Measurements from ENCODE around the gene NAIF1. TPM values are rescaled to one million over a fixed set of nuclear protein-coding genes. Genes with fewer than 3 reads are reported as not detected.

The NAIF1 gene
- polyA plus RNA-seq, 1 of the 3 experiments (the other 2 are of a cell fraction), result 14.8 TPM

GRCh38 chr9:128102861-128103588 is 35.9 kb upstream of the NAIF1 start:
- no peak overlapping the region for H3K4me3 ChIP-seq (ENCODE audit: low read depth in 2 of 2, low read length in 1 of 2)
- ChIA-PET CTCF (interaction anchor here (0.6 to 18.8 kb wide), 6 partner anchors 9 to 161 kb away, joined by 3 to 246 read pairs (median 4); no protein-coding TSS in a partner anchor), POLR2A (no interaction called here)
- no peaks in the 10 kb centered on the region for H3K27me3 ChIP-seq (ENCODE audit: insufficient read depth)
- 93% methylated on average over 20 of the region's 23 CpGs for WGBS (ENCODE audit: low lambda C conversion rate)
- H3K4me1 ChIP-seq (ENCODE audit: control insufficient read depth in 1 of 2, insufficient read depth in 2 of 2, low read depth in 1 of 2, low read length in 1 of 2), result peaks cover 15 to 25% of the 10 kb centered on the region in 2 experiments; a peak in 3 of 4 replicates
- H3K9ac ChIP-seq, result no peak overlapping the region
- H4K20me1 ChIP-seq (ENCODE audit: insufficient read depth), result 0 out of 2 replicates have a peak, but pooled peaks cover 5% of the 10 kb centered on the region
- H3K36me3 ChIP-seq (replicated peaks in 1 of 2; ENCODE audit: control insufficient read depth in 1 of 2, insufficient read depth in 2 of 2, low read length in 1 of 2), result peaks cover 17 to 61% of the 10 kb centered on the region in 2 experiments
- no peak overlapping the region for H3K4me2 ChIP-seq
- H3K27ac ChIP-seq (ENCODE audit: low read depth in 2 of 2, low read length in 1 of 2), result no peak overlapping the region; a peak in 1 of 4 replicates
- no peak for TF ChIP-seq SIN3A (IDR thresholded peaks at IDR 0.05; ENCODE audit: borderline replicate concordance, low read depth, low read length)
- no peak for TF ChIP-seq RAD21 (IDR thresholded peaks at IDR 0.05; ENCODE audit: low read length)
- no peak for TF ChIP-seq FOSL2 (IDR thresholded peaks at IDR 0.05; ENCODE audit: borderline replicate concordance, low read depth)
- no peak for TF ChIP-seq RXRA (IDR thresholded peaks at IDR 0.05; ENCODE audit: borderline replicate concordance, low read depth)
- no peak for TF ChIP-seq GATA2 (CRISPR knock-in tag; IDR thresholded peaks at IDR 0.05)
- no peak for TF ChIP-seq EZH2phosphoT487 (IDR thresholded peaks at IDR 0.05; ENCODE audit: borderline replicate concordance, low read depth)
- no peaks in the 10 kb centered on the region for H3F3A ChIP-seq (replicated peaks; ENCODE audit: insufficient read depth)
- no peak overlapping the region for H2AFZ ChIP-seq (ENCODE audit: low read depth)
- no peaks in the 10 kb centered on the region for H3K9me3 ChIP-seq
- peaks cover 32% of the 10 kb centered on the region; the same call in 1 of the 2 replicates for H3K79me2 ChIP-seq (ENCODE audit: insufficient read depth)
- DNase-seq, result no peak
- H3K9me2 ChIP-seq, result no peaks in the 10 kb centered on the region

- H3K4me1 ChIP-seq (ENCODE audit: control insufficient read depth in 1 of 2, insufficient read depth in 2 of 2, low read depth in 1 of 2, low read length in 1 of 2), result peaks cover 22 to 30% of the 10 kb centered on the region in 2 experiments; a peak in 3 of 4 replicates
- H3F3A ChIP-seq (replicated peaks; ENCODE audit: insufficient read depth), result no peaks in the 10 kb centered on the region
- peaks cover 12 to 52% of the 10 kb centered on the region in 2 experiments for H3K36me3 ChIP-seq (replicated peaks in 1 of 2; ENCODE audit: control insufficient read depth in 1 of 2, insufficient read depth in 2 of 2, low read length in 1 of 2)
- H3K4me3 ChIP-seq (ENCODE audit: low read depth in 2 of 2, low read length in 1 of 2), result no peak overlapping the region
- no peak for DNase-seq
- H4K20me1 ChIP-seq (ENCODE audit: insufficient read depth), result 0 out of 2 replicates have a peak, but pooled peaks cover 5% of the 10 kb centered on the region
- peaks cover 41% of the 10 kb centered on the region; the same call in 1 of the 2 replicates for H3K79me2 ChIP-seq (ENCODE audit: insufficient read depth)
- H3K9me3 ChIP-seq, result no peaks in the 10 kb centered on the region
- H3K9ac ChIP-seq, result no peak overlapping the region
- ChIA-PET POLR2A (no interaction called here), CTCF (interaction anchor here (1.5 to 18.8 kb wide), 3 partner anchors 13 to 160 kb away, joined by 5 to 246 read pairs (median 6); no protein-coding TSS in a partner anchor)
- H3K9me2 ChIP-seq, result no peaks in the 10 kb centered on the region
- H3K27ac ChIP-seq (ENCODE audit: low read depth in 2 of 2, low read length in 1 of 2), result no peak overlapping the region
- no peaks in the 10 kb centered on the region for H3K27me3 ChIP-seq (ENCODE audit: insufficient read depth)
- H3K4me2 ChIP-seq, result no peak overlapping the region
- H2AFZ ChIP-seq (ENCODE audit: low read depth), result no peak overlapping the region
- WGBS (ENCODE audit: low lambda C conversion rate), result 88% methylated on average over 1 of the region's 13 CpGs
- TF ChIP-seq USF2 (IDR thresholded peaks at IDR 0.05; ENCODE audit: borderline replicate concordance, low read depth, low read length) (no peak), NFIC (IDR thresholded peaks at IDR 0.05; ENCODE audit: borderline replicate concordance) (no peak), YY1 (IDR thresholded peaks at IDR 0.05; ENCODE audit: low read depth) (no peak), CHD2 (IDR thresholded peaks at IDR 0.05; ENCODE audit: low read length, partially characterized antibody) (no peak), USF1 (IDR thresholded peaks at IDR 0.05; ENCODE audit: borderline replicate concordance, low read depth) (no peak), RXRA (IDR thresholded peaks at IDR 0.05; ENCODE audit: borderline replicate concordance, low read depth) (no peak), ELF1 (IDR thresholded peaks at IDR 0.05) (no peak), JUND (IDR thresholded peaks at IDR 0.05) (no peak), RCOR1 (IDR thresholded peaks at IDR 0.05; ENCODE audit: low read length) (no peak), IRF3 (IDR thresholded peaks at IDR 0.05; ENCODE audit: low read depth, low read length) (no peak), TEAD4 (IDR thresholded peaks at IDR 0.05; ENCODE audit: borderline replicate concordance, insufficient read depth) (no peak), POLR2AphosphoS5 (IDR thresholded peaks at IDR 0.05; ENCODE audit: low read depth, low read length) (no peak), MEF2A (IDR thresholded peaks at IDR 0.05; ENCODE audit: borderline replicate concordance, low read depth) (no peak), MAX (IDR thresholded peaks at IDR 0.05; ENCODE audit: low read depth) (no peak), SMC3 (IDR thresholded peaks at IDR 0.05; ENCODE audit: low read depth, low read length) (no peak), REST (IDR thresholded peaks at IDR 0.05; ENCODE audit: low read depth, low read length) (no peak)
Measured at GRCh38 chr9:128102196-128102595, 35.1 kb upstream of the NAIF1 start.

All from SK-N-SH (cell line).